ENCODE measurements around the gene NDUFA7.
"Not testable (repeated sequence)": the region's sequence is repeated elsewhere in the genome, so short reads cannot be mapped to it uniquely, and the experiment has no call there.

NDUFA7 gene

GRCh38 chr19:8321067-8321985 lies at the start of gene NDUFA7, which contains the start of gene RPS28:
TSS of gene NDUFA7 (minus strand) at chr19:8321375. CDS start at chr19:8321358, 17 bp downstream.
TSS of gene RPS28 (plus strand) at chr19:8321496. CDS start at chr19:8321531, 35 bp downstream.
- DNase-seq (ENCODE audit: low spot score), result peak; percentile 98

GRCh38 chr19:8370176-8371010 lies 49.2 kb upstream of the NDUFA7 start:
- no peak for DNase-seq (ENCODE audit: low spot score)

- peak; percentile 91 for DNase-seq (ENCODE audit: low spot score)
These were observed 46.3 kb upstream of the NDUFA7 start for GRCh38 chr19:8367327-8368001.

- peak; percentile 21 for DNase-seq (ENCODE audit: low spot score)
These were observed 45.8 kb upstream of the NDUFA7 start for GRCh38 chr19:8366961-8367326.

- no peak for DNase-seq (ENCODE audit: low spot score)
These were observed 45.0 kb upstream of the NDUFA7 start for GRCh38 chr19:8366121-8366581.

- DNase-seq (ENCODE audit: low spot score), result peak; percentile 74
These were observed 42.9 kb upstream of the NDUFA7 start, which contains the start of gene ANGPTL4 for GRCh38 chr19:8363803-8364771. TSS of gene ANGPTL4 (plus strand) at chr19:8364155. CDS start at chr19:8364322, 167 bp downstream.

GRCh38 chr19:8361921-8362793 lies 41.0 kb upstream of the NDUFA7 start:
- peak; percentile 93 for DNase-seq (ENCODE audit: low spot score)

- no peak for DNase-seq (ENCODE audit: low spot score)
These were observed 39.0 kb upstream of the NDUFA7 start for GRCh38 chr19:8360196-8360595.

GRCh38 chr19:8358948-8359347 lies 37.8 kb upstream of the NDUFA7 start:
- no peak for DNase-seq (ENCODE audit: low spot score)

GRCh38 chr19:8357007-8357521 lies 35.9 kb upstream of the NDUFA7 start:
- DNase-seq (ENCODE audit: low spot score), result no peak

GRCh38 chr19:8355631-8356402 lies 34.6 kb upstream of the NDUFA7 start:
- DNase-seq (ENCODE audit: low spot score), result peak; percentile 85

- DNase-seq (ENCODE audit: low spot score), result not testable (repeated sequence)
These were observed 31.7 kb upstream of the NDUFA7 start for GRCh38 chr19:8352845-8353244.

GRCh38 chr19:8352134-8352827 lies 31.1 kb upstream of the NDUFA7 start:
- DNase-seq (ENCODE audit: low spot score), result peak; percentile 10

- not testable (repeated sequence) for DNase-seq (ENCODE audit: low spot score)
These were observed 28.6 kb upstream of the NDUFA7 start for GRCh38 chr19:8349629-8350372.

- no peak for DNase-seq (ENCODE audit: low spot score)
These were observed 22.3 kb upstream of the NDUFA7 start for GRCh38 chr19:8343483-8343844.

GRCh38 chr19:8342684-8343482 lies 21.7 kb upstream of the NDUFA7 start, which contains the start of gene KANK3:
TSS of gene KANK3 (minus strand) at chr19:8343262. CDS start at chr19:8337828, 5,434 bp downstream.
- DNase-seq (ENCODE audit: low spot score), result peak; percentile 96

Measured in AG20443 (cell line).